ENCODE measurements around the gene ZNF385C. TPM values are rescaled to one million over a fixed set of nuclear protein-coding genes. Genes with fewer than 3 reads are reported as not detected.

ZNF385C gene
- total RNA-seq, 1 experiment from 2014 or later = 0.26 TPM

DNA sequence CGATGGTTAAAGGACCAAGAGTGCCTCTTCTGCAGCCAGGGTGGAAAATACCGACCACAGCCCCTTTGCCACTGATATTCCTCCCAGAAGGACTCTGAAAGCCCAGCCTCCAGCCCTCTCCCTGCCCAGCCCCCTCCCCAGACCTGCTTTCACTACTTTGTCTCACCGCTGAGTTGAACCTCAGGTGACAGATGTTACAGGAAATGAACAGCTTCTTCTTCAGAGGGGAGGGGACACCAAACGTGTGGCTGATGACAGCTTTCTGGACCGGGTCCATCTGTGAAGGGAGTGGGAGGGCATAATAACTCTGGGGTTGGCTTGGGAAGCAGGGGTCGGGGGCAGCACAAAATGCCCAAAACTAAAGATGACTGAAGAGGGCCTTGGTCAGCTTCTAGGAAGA, 64.2 kb downstream of the ZNF385C start:
- ChIA-PET CTCF (interaction anchor here (0.7 to 1.4 kb wide), 2 partner anchors 10 to 609 kb away, joined by 3 to 5 read pairs; no protein-coding TSS in a partner anchor), POLR2A (interaction anchor here (0.7 kb wide), 1 partner anchor 87 kb away, joined by 3 read pairs; the partner anchor contains the start of gene KAT2A)
- no peak for TF ChIP-seq CTCF (IDR thresholded peaks at IDR 0.05; ENCODE audit: unreplicated experiment)
- Mint-ChIP-seq H3K9me3 (ENCODE audit: unreplicated experiment) (no peaks in the 10 kb centered on the region), H3K27me3 (ENCODE audit: insufficient read depth, unreplicated experiment) (no peaks in the 10 kb centered on the region), H3K27ac (ENCODE audit: low read depth, unreplicated experiment) (no peak overlapping the region), H3K4me1 (ENCODE audit: insufficient read depth, unreplicated experiment) (no peaks in the 10 kb centered on the region), H3K4me3 (ENCODE audit: unreplicated experiment) (no peak overlapping the region), H3K36me3 (ENCODE audit: insufficient read depth, unreplicated experiment) (peaks cover 7% of the 10 kb centered on the region)
- intact Hi-C loops (cut with micrococcal nuclease) = no loop called here
- DNase-seq (ENCODE audit: unreplicated experiment) = no peak
- no TSS peak for BruUV-seq (replicated peaks)

- no TSS peak for BruUV-seq (replicated peaks)
- ChIA-PET POLR2A (interaction anchor here (0.7 to 0.9 kb wide), 3 partner anchors 9 to 235 kb away, joined by 3 read pairs; no protein-coding TSS in a partner anchor), CTCF (interaction anchor here (0.9 to 7.0 kb wide), 2 partner anchors 11 to 85 kb away, joined by 3 to 40 read pairs; no protein-coding TSS in a partner anchor)
- Mint-ChIP-seq H3K4me3 (ENCODE audit: unreplicated experiment) (no peak overlapping the region), H3K9me3 (ENCODE audit: unreplicated experiment) (no peaks in the 10 kb centered on the region), H3K27ac (ENCODE audit: low read depth, unreplicated experiment) (no peak overlapping the region), H3K4me1 (ENCODE audit: insufficient read depth, unreplicated experiment) (no peaks in the 10 kb centered on the region), H3K36me3 (ENCODE audit: insufficient read depth, unreplicated experiment) (peaks cover 8% of the 10 kb centered on the region), H3K27me3 (ENCODE audit: insufficient read depth, unreplicated experiment) (no peaks in the 10 kb centered on the region)
- DNase-seq (ENCODE audit: unreplicated experiment) = no peak
- intact Hi-C loops (cut with micrococcal nuclease) = no loop called here
- TF ChIP-seq CTCF (IDR thresholded peaks at IDR 0.05; ENCODE audit: unreplicated experiment) = no peak
Observed at GRCh38 chr17:42031584-42031983, 66.7 kb downstream of the ZNF385C start.

GRCh38 chr17:42028791-42029127, 69.5 kb downstream of the ZNF385C start:
- no TSS peak for BruUV-seq (replicated peaks)
- no peak for DNase-seq (ENCODE audit: unreplicated experiment)
- no peak for TF ChIP-seq CTCF (IDR thresholded peaks at IDR 0.05; ENCODE audit: unreplicated experiment)
- ChIA-PET CTCF (interaction anchor here (0.6 to 7.0 kb wide), 5 partner anchors 10 to 545 kb away, joined by 3 to 40 read pairs (median 3); no protein-coding TSS in a partner anchor), POLR2A (interaction anchor here (3.7 kb wide), 1 partner anchor 12 kb away, joined by 10 read pairs; the partner anchor contains the start of gene DNAJC7)
- Mint-ChIP-seq H3K4me3 (ENCODE audit: unreplicated experiment) (no peak overlapping the region), H3K36me3 (ENCODE audit: insufficient read depth, unreplicated experiment) (peaks cover 18% of the 10 kb centered on the region), H3K27me3 (ENCODE audit: insufficient read depth, unreplicated experiment) (no peaks in the 10 kb centered on the region), H3K4me1 (ENCODE audit: insufficient read depth, unreplicated experiment) (peaks cover 6% of the 10 kb centered on the region), H3K9me3 (ENCODE audit: unreplicated experiment) (no peaks in the 10 kb centered on the region), H3K27ac (ENCODE audit: low read depth, unreplicated experiment) (no peak overlapping the region)
- intact Hi-C loops (cut with micrococcal nuclease) = no loop called here

GRCh38 chr17:42027961-42028790, 70.1 kb downstream of the ZNF385C start:
- intact Hi-C loops (cut with micrococcal nuclease) = no loop called here
- H3K27me3 Mint-ChIP-seq (ENCODE audit: insufficient read depth, unreplicated experiment) = no peaks in the 10 kb centered on the region
- peaks cover 22% of the 10 kb centered on the region for H3K36me3 Mint-ChIP-seq (ENCODE audit: insufficient read depth, unreplicated experiment)
- peaks cover 6% of the 10 kb centered on the region for H3K4me1 Mint-ChIP-seq (ENCODE audit: insufficient read depth, unreplicated experiment)
- no peak overlapping the region for H3K27ac Mint-ChIP-seq (ENCODE audit: low read depth, unreplicated experiment)
- no peak for DNase-seq (ENCODE audit: unreplicated experiment)
- no peaks in the 10 kb centered on the region for H3K9me3 Mint-ChIP-seq (ENCODE audit: unreplicated experiment)
- ChIA-PET CTCF (interaction anchor here (0.7 to 7.0 kb wide), 5 partner anchors 10 to 218 kb away, joined by 3 to 40 read pairs (median 3); no protein-coding TSS in a partner anchor), POLR2A (interaction anchor here (3.7 kb wide), 1 partner anchor 11 kb away, joined by 10 read pairs; the partner anchor contains the start of gene DNAJC7)
- no TSS peak for BruUV-seq (replicated peaks)
- TF ChIP-seq CTCF (IDR thresholded peaks at IDR 0.05; ENCODE audit: unreplicated experiment) = no peak
- H3K4me3 Mint-ChIP-seq (ENCODE audit: unreplicated experiment) = no peak overlapping the region

All from MCF 10A (cell line).